Heart right ventricle (tissue), 16 donors: ENCODE measurements around the gene SRC. TPM values are rescaled to one million over a fixed set of nuclear protein-coding genes. Genes with fewer than 3 reads are reported as not detected.

Experiments used
- ATAC-seq, 8 donors: fragments of 200-7000 bp; cut with Tn5 transposase; one replicate each; pipeline ENCODE4 v1.9.1; 2020; ENCODE audit warnings: mild to moderate bottlenecking in 8 of 8, moderate library complexity in 8 of 8, moderate number of reproducible peaks in 1 of 8
- DNase-seq, 2 donors: peaks; one replicate each; pipeline ENCODE4 v3.0.0-alpha.2; 2020
- H3K27ac ChIP-seq, 10 donors: fragments of 200-600 bp; sonication (generic) in 2 of 10; one replicate each; pipeline versions ENCODE4 v1.5.0 to v1.8.0; 2020 to 2022; ENCODE audit warnings: mild to moderate bottlenecking in 3 of 10
- H3K27me3 ChIP-seq, 7 donors: fragments of 200-600 bp; one replicate each; pipeline ENCODE4 v1.8.0; 2021 to 2022; ENCODE audit warnings: mild to moderate bottlenecking in 2 of 7
- H3K36me3 ChIP-seq, 9 donors: fragments of 200-600 bp; sonication (generic) in 1 of 9; one replicate each; pipeline versions ENCODE4 v1.5.0 to v1.8.0; 2020 to 2022; ENCODE audit warnings: mild to moderate bottlenecking in 2 of 9
- H3K4me1 ChIP-seq, 9 donors: fragments of 200-600 bp; sonication (generic) in 1 of 9; one replicate each; pipeline versions ENCODE4 v1.5.0 to v1.8.0; 2020 to 2022; ENCODE audit warnings: mild to moderate bottlenecking in 4 of 9
- H3K4me3 ChIP-seq, 10 donors: fragments of 200-600 bp; sonication (generic) in 2 of 10; one replicate each; pipeline versions ENCODE4 v1.5.0 to v1.8.0; 2020 to 2022; ENCODE audit warnings: mild to moderate bottlenecking in 7 of 10, moderate library complexity in 2 of 10
- H3K9me3 ChIP-seq, 11 donors: fragments of 200-600 bp in 10 of 11; sonication (generic) in 2 of 11; one replicate each; pipeline versions ENCODE4 v1.5.0 to v1.8.0; 2013 to 2022; ENCODE audit warnings: mild to moderate bottlenecking in 2 of 11, control low read depth in 1 of 11, moderate library complexity in 1 of 11
- WGBS, 2 donors: extraction: QIAGEN DNeasy Blood & Tissue Kit; methylation state at CpG; one replicate each; pipeline ENCODE4 v1.1.7; 2013; ENCODE audit warnings: inconsistent platforms in 1 of 2; 5-methylcytosine and 5-hydroxymethylcytosine counted together
- intact Hi-C, 10 donors: fragments of 100-400 bp; cut with DNase I; formaldehyde crosslinking; loops; one replicate each; pipeline versions ENCODE4 v1.11.1 to v1.14.2; 2022
- polyA plus RNA-seq, 2 donors: library from polyadenylated mRNA; stranded (reverse); fragments of 200-250 nt; gene quantifications; one replicate each; pipeline ENCODE4 v1.2.3, GENCODE V29; 2013
- total RNA-seq, 10 donors: library from RNA; stranded (reverse); fragmentation: NEBNext Ultra II Directional in 3 of 10; extraction: Animal tissue kit (Norgen Biotek cat#: 25700) in 3 of 10; gene quantifications; one replicate each; pipeline versions ENCODE4 v1.2.1 to v1.2.4, GENCODE V29; 2021 to 2023
- TF ChIP-seq, protein P1 (sequence below), 9 donors: fragments of 200-600 bp; sonication (generic) in 2 of 9; IDR thresholded peaks; one replicate each; pipeline versions ENCODE4 v1.5.0 to v1.8.0; 2021 to 2022; ENCODE audit warnings: antibody characterized with exemption in 9 of 9, mild to moderate bottlenecking in 5 of 9, moderate library complexity in 1 of 9
- donor health status: Arrhythmogenic right ventricular cardiomyopathy.
- donor health status: ischemic (EF 13 %, LVEDD 7.1; RV severe dilation, severe dysfunction).
- donor health status: healthy with polysubstance abuse.
- donor health status: DM: no; HTN: yes; CAD: no.
- donor health status: DM: no; HTN: no; CAD: no.
- donor health status: ischemic (EF 25% LVEDD 6.9; RV normal size, moderate dysfunction).
- donor health status: ischemic (EF 25% LVEDD 5.7; RV mildly dilated, moderate dysfunction).
- donor health status: healthy.
- donor health status: DM: yes; HTN: yes; CAD: no.
- donor health status: Ischemic cardiomyopathy.
- donor health status: ischemic (EF 35%, LVEDD 5.7; RV mildly dilated, moderate dysfunction).
- donor health status: nonischemic (EF 11% LVEDD 7.7; RV severe dilation, severe dysfunction).
- donor health status: DM: yes; HTN: yes; CAD: no.
- donor health status: PGD.
- donor health status: ischemic (EF 29% LVEDD 5.4; RV normal size, mild dysfunction).
- donor health status: nonischemic (EF 23%, LVEDD 6.1; RV moderate dilation, normal function).

Gene SRC
- total and polyA plus RNA-seq, 12 donors: 1.9 to 10.8 (median 4.2) TPM

DNA sequence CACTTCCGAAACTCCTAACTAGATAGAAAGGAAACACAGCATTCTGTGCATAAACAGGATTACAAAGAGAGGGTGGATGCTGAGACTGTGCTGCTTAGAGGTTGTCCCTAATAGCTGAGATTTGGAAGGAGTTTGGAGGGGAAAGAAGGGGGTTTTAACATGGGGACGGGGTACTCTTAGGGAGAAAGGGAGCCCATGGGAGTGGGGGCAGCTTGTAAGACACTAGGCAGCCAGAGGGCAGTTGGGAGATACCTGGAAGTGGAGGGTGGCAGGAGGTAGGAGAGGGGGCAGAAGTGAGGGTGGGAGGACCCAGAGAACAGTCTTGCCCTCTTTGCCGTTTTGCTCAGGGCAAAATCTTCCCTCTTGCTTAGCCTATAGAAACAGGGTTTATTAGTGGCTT lies 40.1 kb upstream of the SRC start:
- peaks cover 0 to 91% (median 19%) of the 10 kb centered on the region in 9 donors for H3K36me3 ChIP-seq
- no peaks in the 10 kb centered on the region for H3K27me3 ChIP-seq
- no peak overlapping the region for H3K4me3 ChIP-seq
- TF ChIP-seq, protein P1, sequence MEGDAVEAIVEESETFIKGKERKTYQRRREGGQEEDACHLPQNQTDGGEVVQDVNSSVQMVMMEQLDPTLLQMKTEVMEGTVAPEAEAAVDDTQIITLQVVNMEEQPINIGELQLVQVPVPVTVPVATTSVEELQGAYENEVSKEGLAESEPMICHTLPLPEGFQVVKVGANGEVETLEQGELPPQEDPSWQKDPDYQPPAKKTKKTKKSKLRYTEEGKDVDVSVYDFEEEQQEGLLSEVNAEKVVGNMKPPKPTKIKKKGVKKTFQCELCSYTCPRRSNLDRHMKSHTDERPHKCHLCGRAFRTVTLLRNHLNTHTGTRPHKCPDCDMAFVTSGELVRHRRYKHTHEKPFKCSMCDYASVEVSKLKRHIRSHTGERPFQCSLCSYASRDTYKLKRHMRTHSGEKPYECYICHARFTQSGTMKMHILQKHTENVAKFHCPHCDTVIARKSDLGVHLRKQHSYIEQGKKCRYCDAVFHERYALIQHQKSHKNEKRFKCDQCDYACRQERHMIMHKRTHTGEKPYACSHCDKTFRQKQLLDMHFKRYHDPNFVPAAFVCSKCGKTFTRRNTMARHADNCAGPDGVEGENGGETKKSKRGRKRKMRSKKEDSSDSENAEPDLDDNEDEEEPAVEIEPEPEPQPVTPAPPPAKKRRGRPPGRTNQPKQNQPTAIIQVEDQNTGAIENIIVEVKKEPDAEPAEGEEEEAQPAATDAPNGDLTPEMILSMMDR (IDR thresholded peaks at IDR 0.05): no peak
- H3K4me1 ChIP-seq: peaks cover 0 to 36% (median 7%) of the 10 kb centered on the region in 9 donors
- H3K9me3 ChIP-seq: no peaks in the 10 kb centered on the region
- ATAC-seq (peak in 1 of 8 donors; percentile 17), DNase-seq (no peak)
- intact Hi-C loops: loop anchor here in 1 of 10 donors (5.0 kb wide), 1 partner anchor 41 kb away; the partner anchor contains the start of gene SRC
- H3K27ac ChIP-seq: peak overlapping the region in 2 of 10 donors; percentile 21 to 26
- 72 to 74% methylated on average over 3 of the region's 3 CpGs for WGBS, 2 donors

DNA sequence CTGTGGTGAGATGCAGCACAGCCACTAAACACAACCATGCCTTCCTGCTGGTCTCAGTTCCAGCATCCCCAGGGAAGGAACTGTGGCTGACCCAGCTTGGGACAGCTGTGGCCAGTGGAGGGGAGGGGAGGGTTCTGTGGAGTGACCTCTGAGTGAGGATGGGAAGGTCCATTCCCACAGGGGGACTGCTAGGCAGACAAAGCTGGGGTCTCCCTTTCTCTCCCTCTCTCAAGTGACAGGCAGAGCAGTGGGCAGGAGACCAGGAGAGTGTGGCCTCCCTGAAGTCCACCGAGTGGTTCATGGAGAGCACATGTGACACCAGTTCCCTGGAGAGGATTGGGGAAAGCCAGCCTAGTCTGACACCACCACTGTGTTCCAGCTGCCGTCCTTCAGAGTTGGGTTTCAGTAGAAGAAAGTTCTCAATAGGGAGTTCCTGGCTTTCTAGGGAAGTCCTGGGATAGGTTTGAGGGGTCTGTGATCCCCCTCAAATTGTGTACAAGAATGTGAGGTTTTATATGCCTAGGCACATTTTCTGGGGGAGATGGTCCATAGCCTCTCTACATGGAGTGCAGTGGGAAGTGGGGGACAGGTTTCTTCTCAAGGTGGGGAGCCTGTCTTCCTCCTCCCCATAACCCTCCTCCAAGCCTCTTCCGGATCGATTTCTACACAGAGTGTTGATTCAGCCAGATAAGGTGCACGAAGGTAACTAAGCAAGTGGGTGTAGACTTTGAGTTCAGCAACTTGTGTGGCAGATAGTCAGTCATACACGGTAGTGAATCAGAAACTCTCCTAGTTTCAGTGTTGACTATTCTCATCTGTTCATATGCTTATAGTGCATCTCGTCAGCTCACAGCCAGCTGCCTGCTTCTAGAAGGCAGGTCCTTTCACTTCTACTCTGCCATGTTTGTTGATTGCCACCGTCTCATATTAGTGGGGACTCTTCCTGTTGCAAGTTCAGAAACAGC lies 37.6 kb upstream of the SRC start:
- intact Hi-C loops: loop anchor here in 1 of 10 donors (5.0 kb wide), 1 partner anchor 39 kb away; the partner anchor contains the start of gene SRC
- Histone ChIP-seq H3K36me3 (peaks cover 0 to 81% (median 4%) of the 10 kb centered on the region in 9 donors), H3K4me3 (no peak overlapping the region), H3K27ac (peak overlapping the region in 2 of 10 donors; percentile 5 to 42), H3K27me3 (no peaks in the 10 kb centered on the region), H3K4me1 (peaks cover 0 to 41% (median 7%) of the 10 kb centered on the region in 9 donors), H3K9me3 (no peaks in the 10 kb centered on the region)
- 74 to 77% methylated on average over 8 of the region's 8 CpGs for WGBS, 2 donors
- peak; percentile 29 to 30 for DNase-seq
- peak; percentile 31 to 78 (median 60) for ATAC-seq
- TF ChIP-seq, protein P1 (IDR thresholded peaks at IDR 0.05): no peak

- no peaks in the 10 kb centered on the region for H3K27me3 ChIP-seq
- WGBS, 2 donors: 97 to 98% methylated on average over 6 of the region's 6 CpGs
- no peak for DNase-seq
- intact Hi-C loops: loop anchor here in 1 of 10 donors (5.0 kb wide), 1 partner anchor 38 kb away; the partner anchor contains the start of gene SRC
- ATAC-seq: no peak
- H3K27ac ChIP-seq: no peak overlapping the region
- TF ChIP-seq, protein P1 (IDR thresholded peaks at IDR 0.05): no peak
- no peaks in the 10 kb centered on the region for H3K9me3 ChIP-seq
- H3K4me3 ChIP-seq: no peak overlapping the region
- H3K4me1 ChIP-seq: peaks cover 0 to 50% (median 16%) of the 10 kb centered on the region in 9 donors
- H3K36me3 ChIP-seq: peaks cover 0 to 72% (median 4%) of the 10 kb centered on the region in 9 donors
These were observed 36.6 kb upstream of the SRC start for GRCh38 chr20:37309290-37309689.

GRCh38 chr20:37309936-37310590 lies 35.9 kb upstream of the SRC start:
- H3K27ac ChIP-seq: no peak overlapping the region
- H3K4me3 ChIP-seq: no peak overlapping the region
- TF ChIP-seq, protein P1 (IDR thresholded peaks at IDR 0.05): no peak
- DNase-seq: no peak
- intact Hi-C loops: loop anchor here in 1 of 10 donors (5.0 kb wide), 1 partner anchor 37 kb away; the partner anchor contains the start of gene SRC
- 73 to 81% methylated on average over 16 of the region's 16 CpGs for WGBS, 2 donors
- H3K36me3 ChIP-seq: peaks cover 0 to 64% (median 4%) of the 10 kb centered on the region in 9 donors
- H3K27me3 ChIP-seq: no peaks in the 10 kb centered on the region
- H3K9me3 ChIP-seq: no peaks in the 10 kb centered on the region
- peak in 1 of 8 donors; percentile 16 for ATAC-seq
- H3K4me1 ChIP-seq: peaks cover 0 to 58% (median 24%) of the 10 kb centered on the region in 9 donors
